Activated CD4-positive, alpha-beta T cell treated with anti-CD3 and anti-CD28 coated beads, Interleukin-2, amount 10 ng/mL, durations not matched to agents 24 days and 14 days (primary cell): ENCODE measurements around the gene GRIK5. TPM values are rescaled to one million over a fixed set of nuclear protein-coding genes. Genes with fewer than 3 reads are reported as not detected.
"Not testable (repeated sequence)": the region's sequence is repeated elsewhere in the genome, so short reads cannot be mapped to it uniquely, and the experiment has no call there.

Source experiments
- DNase-seq: peaks from one replicate; pipeline ENCODE4 v3.0.0; 2022
- H3K27ac Mint-ChIP-seq: one replicate; pipeline ENCODE4 v1.8.0; 2022; ENCODE audit warnings: mild to moderate bottlenecking, mixed read lengths
- H3K27me3 Mint-ChIP-seq: one replicate; pipeline ENCODE4 v1.8.0; 2022; ENCODE audit warnings: mixed read lengths
- H3K36me3 Mint-ChIP-seq: one replicate; pipeline ENCODE4 v1.8.0; 2022; ENCODE audit warnings: low read depth, mild to moderate bottlenecking, mixed read lengths
- H3K4me1 Mint-ChIP-seq: one replicate; pipeline ENCODE4 v1.8.0; 2021; ENCODE audit warnings: mixed read lengths
- H3K4me3 Mint-ChIP-seq: one replicate; pipeline ENCODE4 v1.8.0; 2022; ENCODE audit warnings: mild to moderate bottlenecking, moderate library complexity, mixed read lengths
- H3K9me3 Mint-ChIP-seq: one replicate; pipeline ENCODE4 v1.8.0; 2021; ENCODE audit warnings: mixed read lengths
- intact Hi-C: fragments of 100-400 bp; cut with micrococcal nuclease; formaldehyde crosslinking; loops from one replicate; pipeline ENCODE4 v1.15.1; 2023
- total RNA-seq: library from RNA; stranded (reverse); gene quantifications from 2 replicates; pipeline ENCODE4 v1.2.3, GENCODE V29; 2022

Gene GRIK5
- total RNA-seq, 1 donor from 2014 or later, result 4.9 TPM

- Mint-ChIP-seq H3K4me3 (no peak overlapping the region), H3K27ac (no peak overlapping the region), H3K27me3 (no peaks in the 10 kb centered on the region), H3K9me3 (no peaks in the 10 kb centered on the region), H3K4me1 (peaks cover 7% of the 10 kb centered on the region), H3K36me3 (no peaks in the 10 kb centered on the region)
- intact Hi-C loops, result no loop called here
- no peak for DNase-seq
Observed at GRCh38 chr19:42038666-42039065, 31.3 kb downstream of the GRIK5 start.

DNA sequence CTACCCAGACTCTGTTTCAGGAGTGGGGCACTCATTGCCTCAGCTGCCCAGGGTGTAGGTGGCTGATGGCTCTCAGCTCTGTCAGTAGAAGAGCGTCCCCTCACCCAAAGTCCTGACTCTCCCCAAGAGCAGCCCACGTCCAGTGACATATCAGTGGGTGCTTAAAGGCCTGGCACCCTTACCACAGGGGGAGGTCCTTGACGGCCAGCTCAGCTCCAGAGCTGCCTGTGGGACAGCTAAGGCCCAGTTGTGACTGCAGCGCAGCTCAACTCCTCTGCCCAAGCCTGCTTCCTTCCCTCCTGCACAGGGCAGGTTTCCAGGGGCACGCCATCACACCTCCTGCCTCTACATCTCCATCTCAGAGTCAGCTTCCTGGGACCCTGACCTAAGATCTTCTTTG lies 32.4 kb downstream of the GRIK5 start:
- no peak for DNase-seq
- no peaks in the 10 kb centered on the region for H3K27me3 Mint-ChIP-seq
- H3K27ac Mint-ChIP-seq, result no peak overlapping the region
- intact Hi-C loops, result no loop called here
- peaks cover 7% of the 10 kb centered on the region for H3K4me1 Mint-ChIP-seq
- H3K4me3 Mint-ChIP-seq, result no peak overlapping the region
- H3K36me3 Mint-ChIP-seq, result no peaks in the 10 kb centered on the region
- no peaks in the 10 kb centered on the region for H3K9me3 Mint-ChIP-seq

DNA sequence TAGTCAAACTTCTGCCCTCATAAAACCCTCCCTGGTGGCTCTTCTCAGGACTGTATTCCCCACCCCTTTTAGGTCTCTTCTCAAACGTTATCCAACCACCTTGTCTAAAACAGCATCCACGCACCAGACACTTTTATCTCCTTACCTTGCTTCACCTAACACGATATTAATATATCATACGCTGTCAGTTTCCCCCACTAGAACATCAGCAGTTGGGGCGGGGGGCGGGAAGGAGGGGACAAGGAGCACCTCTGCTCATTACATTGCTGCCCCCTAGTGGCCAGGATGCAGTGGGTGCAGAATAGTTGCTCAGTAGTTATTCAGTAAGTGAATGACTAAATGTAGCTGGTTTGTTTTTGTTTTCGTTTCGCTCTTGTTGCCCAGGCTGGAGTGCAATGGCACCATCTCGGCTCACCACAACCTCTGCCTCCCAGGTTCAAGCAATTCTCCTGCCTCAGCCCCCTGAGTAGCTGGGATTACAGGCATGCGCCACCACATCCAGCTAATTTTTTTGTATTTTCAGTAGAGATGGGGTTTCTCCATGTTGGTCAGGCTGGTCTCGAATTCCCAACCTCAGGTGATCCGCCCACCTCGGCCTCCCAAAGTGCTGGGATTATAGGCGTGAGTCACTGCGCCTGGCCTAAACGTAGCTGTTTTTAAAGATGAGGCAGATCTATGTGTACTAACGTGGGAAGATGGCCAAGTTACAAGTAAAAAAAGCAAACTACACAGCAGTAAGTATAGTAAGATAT lies 35.2 kb downstream of the GRIK5 start:
- intact Hi-C loops, result loop anchor here (1.0 to 5.0 kb wide), 2 partner anchors 38 to 76 kb away; partner anchors contain the start of gene RABAC1
- H3K36me3 Mint-ChIP-seq, H3K27me3 Mint-ChIP-seq, H3K9me3 Mint-ChIP-seq, H3K4me1 Mint-ChIP-seq: not testable (repeated sequence)
- DNase-seq, result peak; percentile 91
- peak overlapping the region; percentile 44 for H3K27ac Mint-ChIP-seq
- peak overlapping the region; percentile 17 for H3K4me3 Mint-ChIP-seq

GRCh38 chr19:42033413-42033812 lies 36.6 kb downstream of the GRIK5 start:
- no peak for DNase-seq
- no peaks in the 10 kb centered on the region for H3K9me3 Mint-ChIP-seq
- H3K36me3 Mint-ChIP-seq, result no peaks in the 10 kb centered on the region
- H3K4me1 Mint-ChIP-seq, result peaks cover 7% of the 10 kb centered on the region
- peaks cover 4% of the 10 kb centered on the region for H3K27me3 Mint-ChIP-seq
- H3K4me3 Mint-ChIP-seq, result no peak overlapping the region
- intact Hi-C loops, result loop anchor here (5.0 kb wide), 1 partner anchor 36 kb away; no protein-coding TSS in a partner anchor
- H3K27ac Mint-ChIP-seq, result no peak overlapping the region

DNA sequence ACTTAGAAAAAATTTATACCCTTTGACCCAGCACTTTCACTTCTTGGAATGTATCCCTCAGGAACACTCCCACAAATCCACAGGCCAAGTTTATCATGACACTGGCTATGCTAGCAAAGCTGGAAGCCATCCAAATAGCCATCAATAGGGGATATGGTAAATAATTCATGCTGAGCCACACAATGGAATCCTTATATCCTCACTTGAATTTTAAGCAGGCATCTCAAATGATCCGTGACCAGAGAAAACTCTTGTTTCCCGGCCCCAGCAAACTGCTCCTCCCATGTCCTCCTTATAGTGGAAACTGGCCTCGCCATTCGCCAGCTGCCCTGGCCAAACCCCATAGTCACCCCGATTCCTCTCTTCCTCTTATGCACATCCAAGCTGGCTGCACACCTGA lies 37.6 kb downstream of the GRIK5 start:
- Mint-ChIP-seq H3K27me3 (peaks cover 4% of the 10 kb centered on the region), H3K36me3 (no peaks in the 10 kb centered on the region), H3K27ac (no peak overlapping the region), H3K4me3 (no peak overlapping the region), H3K9me3 (no peaks in the 10 kb centered on the region), H3K4me1 (peaks cover 9% of the 10 kb centered on the region)
- intact Hi-C loops, result loop anchor here (5.0 kb wide), 1 partner anchor 35 kb away; no protein-coding TSS in a partner anchor
- no peak for DNase-seq

DNA sequence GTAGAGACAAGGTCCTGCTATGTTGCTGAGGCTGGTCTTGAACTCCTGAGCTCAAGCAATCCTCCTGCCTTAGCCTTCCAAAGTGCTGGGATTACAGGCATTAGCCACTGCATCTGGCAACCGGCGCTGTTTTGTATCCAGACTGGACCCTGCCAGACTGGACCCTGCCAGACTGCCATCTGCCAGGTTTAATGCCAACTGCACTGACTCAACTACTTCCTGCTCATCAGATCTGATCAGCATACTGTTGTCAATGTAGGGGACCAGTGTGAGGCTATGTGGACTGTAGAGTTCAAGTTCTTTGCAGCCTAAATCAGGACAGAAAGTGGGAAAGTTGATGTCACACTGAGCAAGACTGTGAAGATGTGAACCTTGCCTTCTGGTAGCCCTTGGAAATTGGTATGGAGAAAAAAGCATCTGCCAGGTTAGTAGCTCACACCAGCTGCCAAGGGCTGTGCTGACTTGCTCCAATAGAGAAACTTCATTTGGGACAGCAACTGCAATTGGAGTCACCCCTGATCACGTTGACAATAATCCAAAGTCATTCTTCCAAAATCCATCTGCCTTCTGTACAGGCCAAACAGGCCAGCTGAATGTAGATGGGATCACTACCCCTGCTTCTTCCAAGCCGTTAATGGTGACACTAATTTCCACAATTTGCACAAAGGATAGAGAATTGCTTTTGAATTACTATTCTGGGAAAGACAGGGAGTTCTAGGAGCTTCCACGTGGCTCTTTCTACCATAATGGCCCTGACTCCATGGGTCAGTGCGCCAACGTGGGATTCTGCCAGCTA lies 39.2 kb downstream of the GRIK5 start:
- intact Hi-C loops, result loop anchor here (5.0 kb wide), 1 partner anchor 34 kb away; no protein-coding TSS in a partner anchor
- Mint-ChIP-seq H3K4me1 (peaks cover 9% of the 10 kb centered on the region), H3K9me3 (no peaks in the 10 kb centered on the region), H3K36me3 (no peaks in the 10 kb centered on the region), H3K27ac (no peak overlapping the region), H3K4me3 (no peak overlapping the region), H3K27me3 (peaks cover 4% of the 10 kb centered on the region)
- DNase-seq, result no peak

GRCh38 chr19:42028304-42029216 lies 41.4 kb downstream of the GRIK5 start:
- H3K36me3 Mint-ChIP-seq, result no peaks in the 10 kb centered on the region
- no peak overlapping the region for H3K4me3 Mint-ChIP-seq
- peaks cover 2% of the 10 kb centered on the region for H3K4me1 Mint-ChIP-seq
- intact Hi-C loops, result no loop called here
- no peak overlapping the region for H3K27ac Mint-ChIP-seq
- peaks cover 4% of the 10 kb centered on the region for H3K27me3 Mint-ChIP-seq
- H3K9me3 Mint-ChIP-seq, result no peaks in the 10 kb centered on the region
- DNase-seq, result peak; percentile 82

DNA sequence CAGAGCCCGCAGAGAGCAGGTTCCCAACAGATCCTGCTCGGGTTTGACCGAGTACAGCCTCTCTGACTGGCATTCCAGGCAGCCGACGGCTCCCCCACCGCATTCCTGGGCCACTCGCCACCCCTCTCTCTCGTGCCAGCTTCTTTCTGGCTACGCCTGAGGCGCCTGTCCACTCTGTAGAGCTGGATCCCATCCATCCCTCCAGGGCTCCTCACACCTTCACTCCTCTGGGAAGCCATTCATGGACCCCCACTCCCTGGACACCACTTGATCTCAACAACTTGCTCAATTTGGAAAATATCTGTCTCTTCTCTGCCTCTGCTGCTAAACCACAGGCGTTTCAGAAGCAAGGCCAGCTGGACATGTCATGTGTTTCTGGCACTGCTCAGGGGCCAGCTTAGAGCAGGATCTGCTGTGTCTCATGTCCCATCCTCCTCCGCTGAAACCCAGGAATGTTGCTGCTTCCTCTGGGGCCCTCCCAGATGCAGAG lies 45.3 kb downstream of the GRIK5 start:
- H3K36me3 Mint-ChIP-seq, result no peaks in the 10 kb centered on the region

DNA sequence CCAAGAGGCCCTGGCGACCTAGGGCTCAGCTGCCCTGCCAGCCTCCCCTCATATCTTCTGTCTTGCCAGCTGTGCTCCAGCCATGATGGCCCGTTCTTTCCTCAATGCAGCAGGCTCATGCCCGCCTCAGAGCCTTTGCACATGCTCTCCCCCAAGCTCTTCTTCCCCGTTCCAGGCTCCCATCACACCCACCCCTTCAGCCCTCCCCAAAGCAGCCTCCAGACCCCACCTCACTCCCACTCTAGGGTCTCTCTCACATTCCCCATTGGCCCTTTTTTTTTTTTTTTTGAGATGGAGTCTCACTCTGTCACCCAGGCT lies 46.1 kb downstream of the GRIK5 start:
- Mint-ChIP-seq H3K27me3 (peaks cover 3% of the 10 kb centered on the region), H3K4me3 (no peak overlapping the region), H3K4me1 (peaks cover 5% of the 10 kb centered on the region), H3K36me3 (no peaks in the 10 kb centered on the region), H3K27ac (no peak overlapping the region), H3K9me3 (no peaks in the 10 kb centered on the region)
- intact Hi-C loops, result no loop called here
- no peak for DNase-seq

More for the DNA sequence above, 45.3 kb downstream of the GRIK5 start:
- H3K9me3 Mint-ChIP-seq, result no peaks in the 10 kb centered on the region
- H3K4me1 Mint-ChIP-seq, result peaks cover 2% of the 10 kb centered on the region
- no peak overlapping the region for H3K4me3 Mint-ChIP-seq
- peaks cover 4% of the 10 kb centered on the region for H3K27me3 Mint-ChIP-seq
- H3K27ac Mint-ChIP-seq, result no peak overlapping the region
- intact Hi-C loops, result no loop called here
- no peak for DNase-seq

DNA sequence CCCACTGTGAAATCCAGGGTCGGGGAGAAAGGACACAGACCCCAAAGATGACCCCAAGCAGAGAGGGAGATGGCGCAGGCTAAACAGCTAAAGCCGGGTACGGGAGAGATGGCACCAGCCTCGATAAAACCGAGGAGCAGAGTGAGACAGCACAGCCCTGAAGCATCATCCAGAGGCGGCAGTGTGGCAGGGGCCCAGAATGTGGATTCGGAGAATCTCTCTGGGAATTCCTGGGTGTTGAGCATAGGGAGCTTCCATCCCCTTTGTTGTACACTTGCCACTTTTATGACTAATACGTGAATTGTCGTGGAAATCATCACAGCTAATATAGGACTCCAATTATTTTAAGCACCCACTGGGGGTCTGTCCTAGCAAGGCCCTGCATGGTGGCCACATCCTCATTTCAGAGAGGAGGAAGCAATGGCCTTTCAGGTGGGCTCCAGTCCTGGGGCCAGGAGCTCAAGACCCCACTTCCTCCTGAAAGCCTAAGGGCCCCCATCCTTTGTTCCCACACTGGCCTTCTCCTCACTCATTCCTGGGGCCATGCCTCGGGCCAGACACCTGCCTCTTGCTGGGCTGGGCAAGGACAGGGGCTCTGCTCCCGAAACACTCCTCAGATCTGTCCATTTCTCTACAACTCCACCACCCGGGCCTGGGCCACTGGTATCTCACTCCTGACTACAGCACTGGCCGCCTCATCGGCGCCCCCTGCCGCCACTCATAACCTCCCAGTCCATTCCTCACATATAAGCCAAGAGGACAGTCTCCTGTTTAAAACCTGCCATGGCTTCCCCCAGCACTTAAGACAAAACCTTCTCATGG lies 46.7 kb downstream of the GRIK5 start:
- H3K27me3 Mint-ChIP-seq, result no peaks in the 10 kb centered on the region
- peak; percentile 70 for DNase-seq
- no peak overlapping the region for H3K27ac Mint-ChIP-seq
- H3K36me3 Mint-ChIP-seq, result no peaks in the 10 kb centered on the region
- H3K4me1 Mint-ChIP-seq, result peaks cover 5% of the 10 kb centered on the region
- intact Hi-C loops, result no loop called here
- no peaks in the 10 kb centered on the region for H3K9me3 Mint-ChIP-seq
- H3K4me3 Mint-ChIP-seq, result no peak overlapping the region

- Mint-ChIP-seq H3K27ac (no peak overlapping the region), H3K4me3 (no peak overlapping the region), H3K27me3 (no peaks in the 10 kb centered on the region), H3K36me3 (no peaks in the 10 kb centered on the region), H3K9me3 (no peaks in the 10 kb centered on the region), H3K4me1 (peaks cover 5% of the 10 kb centered on the region)
- no peak for DNase-seq
- intact Hi-C loops, result no loop called here
Observed at GRCh38 chr19:42022616-42023015, 47.4 kb downstream of the GRIK5 start.

DNA sequence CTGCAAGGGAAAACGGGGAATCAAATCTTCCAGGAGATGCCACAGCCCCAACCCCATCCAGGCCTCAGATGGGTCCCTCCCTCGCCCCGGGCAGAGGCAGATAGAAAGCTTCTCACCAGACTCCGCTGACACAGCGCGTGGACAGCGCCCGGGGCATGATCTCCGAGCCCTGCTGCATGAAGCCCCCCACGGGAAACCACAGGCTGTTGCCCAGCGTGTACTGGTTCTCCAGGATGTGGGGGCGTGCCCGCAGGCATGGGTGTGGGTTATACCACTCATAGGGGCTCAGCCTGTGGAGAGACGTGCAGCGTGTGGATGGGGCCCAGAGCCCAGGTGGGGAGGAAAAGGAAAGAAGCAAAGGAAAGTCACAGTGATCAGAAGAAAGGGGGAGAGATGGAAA lies 48.8 kb downstream of the GRIK5 start:
- Mint-ChIP-seq H3K36me3 (no peaks in the 10 kb centered on the region), H3K27me3 (no peaks in the 10 kb centered on the region), H3K4me1 (peaks cover 5% of the 10 kb centered on the region), H3K27ac (no peak overlapping the region), H3K9me3 (no peaks in the 10 kb centered on the region), H3K4me3 (no peak overlapping the region)
- intact Hi-C loops, result no loop called here
- DNase-seq, result no peak
